Right lobe of liver (tissue), 4 donors: Measurements from ENCODE around the gene CDK11B.

ENCODE experiments used
- POLR2A ChIP-seq: fragments of 450-650 bp; IDR thresholded peaks from one replicate; pipeline ENCODE4 v1.6.1; 2017; ENCODE audit warnings: antibody characterized with exemption, mild to moderate bottlenecking
- TF ChIP-seq, protein P1 (sequence below), 4 donors: fragments of 200-600 bp in 3 of 4; fragments of 450-650 bp in 1 of 4; IDR thresholded peaks; one replicate each; pipeline versions ENCODE4 v1.5.1 to v1.8.0; 2016 to 2022; ENCODE audit warnings: antibody characterized with exemption in 4 of 4, mild to moderate bottlenecking in 2 of 4
- donor health status: DM: no; HTN: no; CAD: no.
- donor health status: DM: no; HTN: no; CAD: no.
- donor health status: DM: no; HTN: yes; CAD: no.

DNA sequence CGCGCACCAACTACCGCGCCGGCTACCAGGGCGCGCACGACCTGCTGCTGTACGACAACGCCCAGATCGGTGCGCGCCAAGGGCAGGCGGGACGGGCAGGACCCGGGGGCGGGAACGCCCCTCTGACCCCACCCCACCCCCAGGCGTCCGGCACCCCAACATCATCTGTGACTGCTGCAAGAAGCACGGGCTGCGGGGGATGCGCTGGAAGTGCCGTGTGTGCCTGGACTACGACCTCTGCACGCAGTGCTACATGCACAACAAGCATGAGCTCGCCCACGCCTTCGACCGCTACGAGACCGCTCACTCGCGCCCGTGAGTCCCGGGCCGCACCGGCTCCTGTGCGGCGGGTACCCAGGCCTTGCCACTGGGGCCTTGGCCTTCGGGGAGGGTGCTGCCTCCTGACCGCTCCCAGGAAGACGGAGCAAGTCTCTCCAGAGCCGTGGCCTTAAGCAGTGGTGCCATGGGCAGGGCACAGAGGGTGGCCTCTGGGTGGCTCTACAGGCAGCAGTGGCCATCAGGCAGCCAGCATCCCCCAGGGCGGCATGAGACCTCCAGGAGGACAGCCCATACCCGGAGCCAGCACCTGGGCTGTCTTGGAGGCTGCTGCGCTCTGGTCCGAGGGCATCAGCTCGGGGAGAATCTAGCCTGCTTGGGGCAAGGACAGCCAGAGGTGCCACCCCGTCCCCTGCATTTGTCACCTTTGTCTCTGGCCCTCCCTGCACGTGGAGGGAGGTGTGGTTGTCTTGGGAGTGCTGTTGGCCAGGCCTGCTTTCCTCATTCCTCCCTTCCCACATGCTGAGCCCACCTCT, 35.0 kb downstream of the CDK11B start:
- no peak for TF ChIP-seq POLR2A
- TF ChIP-seq, protein P1, sequence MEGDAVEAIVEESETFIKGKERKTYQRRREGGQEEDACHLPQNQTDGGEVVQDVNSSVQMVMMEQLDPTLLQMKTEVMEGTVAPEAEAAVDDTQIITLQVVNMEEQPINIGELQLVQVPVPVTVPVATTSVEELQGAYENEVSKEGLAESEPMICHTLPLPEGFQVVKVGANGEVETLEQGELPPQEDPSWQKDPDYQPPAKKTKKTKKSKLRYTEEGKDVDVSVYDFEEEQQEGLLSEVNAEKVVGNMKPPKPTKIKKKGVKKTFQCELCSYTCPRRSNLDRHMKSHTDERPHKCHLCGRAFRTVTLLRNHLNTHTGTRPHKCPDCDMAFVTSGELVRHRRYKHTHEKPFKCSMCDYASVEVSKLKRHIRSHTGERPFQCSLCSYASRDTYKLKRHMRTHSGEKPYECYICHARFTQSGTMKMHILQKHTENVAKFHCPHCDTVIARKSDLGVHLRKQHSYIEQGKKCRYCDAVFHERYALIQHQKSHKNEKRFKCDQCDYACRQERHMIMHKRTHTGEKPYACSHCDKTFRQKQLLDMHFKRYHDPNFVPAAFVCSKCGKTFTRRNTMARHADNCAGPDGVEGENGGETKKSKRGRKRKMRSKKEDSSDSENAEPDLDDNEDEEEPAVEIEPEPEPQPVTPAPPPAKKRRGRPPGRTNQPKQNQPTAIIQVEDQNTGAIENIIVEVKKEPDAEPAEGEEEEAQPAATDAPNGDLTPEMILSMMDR (IDR thresholded peaks at IDR 0.05): no peak
